Sigmoid colon (tissue), 3 donors: ENCODE results near the gene MYH9.
"Not testable (repeated sequence)": the region's sequence is repeated elsewhere in the genome, so short reads cannot be mapped to it uniquely, and the experiment has no call there.

Source experiments
- CTCF ChIP-seq, 4 experiments: fragments of 450-650 bp in 3 of 4; fragments of 200-600 bp in 1 of 4; IDR thresholded peaks; one replicate each; pipeline ENCODE4 v1.5.1; 2016 to 2019; ENCODE audit warnings: antibody characterized with exemption in 4 of 4, mild to moderate bottlenecking in 3 of 4, moderate library complexity in 2 of 4
- POLR2A ChIP-seq, 2 donors: fragments of 450-650 bp; IDR thresholded peaks; one replicate each; pipeline ENCODE4 v1.6.1; 2016; ENCODE audit warnings: antibody characterized with exemption in 2 of 2, mild to moderate bottlenecking in 2 of 2, moderate library complexity in 2 of 2

- TF ChIP-seq POLR2A, CTCF (IDR thresholded peaks at IDR 0.05): not testable (repeated sequence)
These were observed 97.8 kb downstream of the MYH9 start for GRCh38 chr22:36289948-36290371.
